NCI-H146 treated with DMSO at 0.1 percent for 48 hours (cell line): ENCODE measurements around the gene MYOZ2.
"Not testable (repeated sequence)": the region's sequence is repeated elsewhere in the genome, so short reads cannot be mapped to it uniquely, and the experiment has no call there.

Experiments
- DNase-seq: peaks from one replicate; lab custom pipeline; 2025; ENCODE audit not compliant: unreplicated experiment; lab: John Stamatoyannopoulos, UW

Gene MYOZ2

GRCh38 chr4:119125931-119126330 lies 9.7 kb upstream of the MYOZ2 start:
- no peak for DNase-seq

GRCh38 chr4:119128148-119128547 lies 7.5 kb upstream of the MYOZ2 start:
- no peak for DNase-seq

- no peak for DNase-seq
Observed at GRCh38 chr4:119130365-119131065, 5.1 kb upstream of the MYOZ2 start.

- no peak for DNase-seq
Observed at GRCh38 chr4:119131164-119131563, 4.5 kb upstream of the MYOZ2 start.

- no peak for DNase-seq
Observed at GRCh38 chr4:119132306-119132705, 3.3 kb upstream of the MYOZ2 start.

- DNase-seq = no peak
Observed at GRCh38 chr4:119136546-119136945, 914 bp downstream of the MYOZ2 start.

- no peak for DNase-seq
Observed at GRCh38 chr4:119138046-119138445, 2.4 kb downstream of the MYOZ2 start.

- no peak for DNase-seq
Observed at GRCh38 chr4:119139311-119139710, 3.7 kb downstream of the MYOZ2 start.

- no peak for DNase-seq
Observed at GRCh38 chr4:119139822-119140252, 4.2 kb downstream of the MYOZ2 start.

- DNase-seq = not testable (repeated sequence)
Observed at GRCh38 chr4:119141283-119141682, 5.7 kb downstream of the MYOZ2 start.

- no peak for DNase-seq
Observed at GRCh38 chr4:119142833-119143232, 7.2 kb downstream of the MYOZ2 start.

- DNase-seq = not testable (repeated sequence)
Observed at GRCh38 chr4:119143341-119143740, 7.7 kb downstream of the MYOZ2 start.

- no peak for DNase-seq
Observed at GRCh38 chr4:119149110-119149509, 13.5 kb downstream of the MYOZ2 start.

- DNase-seq = no peak
Observed at GRCh38 chr4:119151161-119151560, 15.5 kb downstream of the MYOZ2 start.

- DNase-seq = no peak
Observed at GRCh38 chr4:119152741-119153140, 17.1 kb downstream of the MYOZ2 start.

- no peak for DNase-seq
Observed at GRCh38 chr4:119162174-119162573, 26.5 kb downstream of the MYOZ2 start.

- DNase-seq = no peak
Observed at GRCh38 chr4:119165767-119166166, 30.1 kb downstream of the MYOZ2 start.

GRCh38 chr4:119170195-119170594 lies 34.6 kb downstream of the MYOZ2 start:
- no peak for DNase-seq

- no peak for DNase-seq
Observed at GRCh38 chr4:119172223-119172622, 36.6 kb downstream of the MYOZ2 start.

- DNase-seq = not testable (repeated sequence)
Observed at GRCh38 chr4:119173729-119174361, 38.2 kb downstream of the MYOZ2 start.

- no peak for DNase-seq
Observed at GRCh38 chr4:119179011-119179410, 43.4 kb downstream of the MYOZ2 start.

- DNase-seq = no peak
Observed at GRCh38 chr4:119184128-119184527, 48.5 kb downstream of the MYOZ2 start.

GRCh38 chr4:119189638-119190037 lies 54.0 kb downstream of the MYOZ2 start:
- no peak for DNase-seq
